Body of pancreas (tissue), 4 donors: ENCODE results near the gene RBBP8NL. TPM values are rescaled to one million over a fixed set of nuclear protein-coding genes. Genes with fewer than 3 reads are reported as not detected.

Experiments used
- ATAC-seq: fragments of 150-250 bp; one replicate; pipeline ENCODE4 v1.9.1; 2016
- DNase-seq, 4 donors: peaks; one replicate each; pipeline ENCODE4 v3.0.0-alpha.2; 2019
- H3K27ac ChIP-seq, 4 donors: fragments of 200-600 bp; sonication (generic); 1 replicate in 3 of 4; 2 replicates in 1 of 4; pipeline versions ENCODE4 v1.5.1 to v1.6.1; 2016 to 2019; ENCODE audit warnings: mild to moderate bottlenecking in 1 of 4, mixed read lengths in 1 of 4, moderate library complexity in 1 of 4
- H3K27me3 ChIP-seq, 2 donors: fragments of 200-600 bp; sonication (generic); one replicate each; pipeline ENCODE4 v1.6.0; 2016; ENCODE audit warnings: mild to moderate bottlenecking in 1 of 2
- H3K36me3 ChIP-seq, 2 donors: fragments of 200-600 bp; sonication (generic); replicated peaks in 1 of 2; 2 replicates each; pipeline ENCODE4 v1.5.1; 2016; ENCODE audit warnings: low read depth in 2 of 2; ENCODE audit not compliant: insufficient read depth in 1 of 2
- H3K4me1 ChIP-seq: fragments of 200-600 bp; sonication (generic); one replicate; pipeline ENCODE4 v1.6.0; 2016
- H3K4me3 ChIP-seq, 2 donors: fragments of 200-600 bp; sonication (generic); 1 replicate in 1 of 2; 2 replicates in 1 of 2; pipeline ENCODE4 v1.5.1; 2016 to 2019
- H3K9me3 ChIP-seq, 3 donors: fragments of 200-600 bp; sonication (generic); 1 replicate in 2 of 3; 2 replicates in 1 of 3; pipeline ENCODE4 v1.5.1; 2016
- CTCF ChIP-seq, 7 experiments: fragments of 450-650 bp in 4 of 7; fragments of 200-600 bp in 3 of 7; sonication (generic) in 3 of 7; IDR thresholded peaks; one replicate each; pipeline ENCODE4 v1.5.1; 2016 to 2019; ENCODE audit warnings: antibody characterized with exemption in 7 of 7
- POLR2A ChIP-seq, 3 donors: fragments of 450-650 bp; IDR thresholded peaks; one replicate each; pipeline ENCODE4 v1.6.1; 2016; ENCODE audit warnings: antibody characterized with exemption in 3 of 3, mild to moderate bottlenecking in 2 of 3
- WGBS, 2 donors: methylation state at CpG; one replicate each; pipeline ENCODE4 v1.1.5; 2017; 5-methylcytosine and 5-hydroxymethylcytosine counted together
- intact Hi-C: fragments of 100-400 bp; cut with DNase I; formaldehyde crosslinking; loops from one replicate; pipeline ENCODE4 v1.15.1; 2023
- total RNA-seq, 2 donors: library from RNA; depleted of rRNA; stranded (reverse); fragments of >200 nt; gene quantifications; one replicate each; pipeline ENCODE4 v1.1.0, GENCODE V29; 2016

RBBP8NL gene
- total RNA-seq, 2 donors from 2014 or later: 2.3 TPM

- Histone ChIP-seq H3K27ac (no peak overlapping the region), H3K4me3 (no peak overlapping the region), H3K9me3 (no peaks in the 10 kb centered on the region), H3K4me1 (no peaks in the 10 kb centered on the region), H3K36me3 (no peaks in the 10 kb centered on the region), H3K27me3 (no peaks in the 10 kb centered on the region)
- DNase-seq (no peak), ATAC-seq (no peak)
- intact Hi-C loops: no loop called here
- TF ChIP-seq POLR2A (IDR thresholded peaks at IDR 0.05) (no peak), CTCF (IDR thresholded peaks at IDR 0.05) (no peak)
- 44 to 54% methylated on average over 17 to 37 of the region's 41 CpGs for WGBS, 2 donors
Measured at GRCh38 chr20:62458275-62459251, 31.2 kb upstream of the RBBP8NL start.

- WGBS, 2 donors: 62 to 63% methylated on average over 10 to 18 of the region's 20 CpGs
- no peaks in the 10 kb centered on the region for H3K27me3 ChIP-seq
- no peak for DNase-seq
Measured at GRCh38 chr20:62457831-62458230, 30.5 kb upstream of the RBBP8NL start.

GRCh38 chr20:62457098-62457497 lies 29.8 kb upstream of the RBBP8NL start:
- WGBS, 2 donors: 71 to 75% methylated on average over 10 to 17 of the region's 17 CpGs
- H3K27me3 ChIP-seq: no peaks in the 10 kb centered on the region
- intact Hi-C loops: no loop called here
- ATAC-seq: no peak
- DNase-seq: no peak
- H3K9me3 ChIP-seq: no peaks in the 10 kb centered on the region
- no peak overlapping the region for H3K4me3 ChIP-seq
- H3K27ac ChIP-seq: no peak overlapping the region
- no peaks in the 10 kb centered on the region for H3K36me3 ChIP-seq
- no peaks in the 10 kb centered on the region for H3K4me1 ChIP-seq
- no peak for TF ChIP-seq CTCF (IDR thresholded peaks at IDR 0.05)
- TF ChIP-seq POLR2A (IDR thresholded peaks at IDR 0.05): no peak

More at GRCh38 chr20:62457831-62458230, 30.5 kb upstream of the RBBP8NL start:
- intact Hi-C loops: no loop called here
- Histone ChIP-seq H3K36me3 (no peaks in the 10 kb centered on the region), H3K9me3 (no peaks in the 10 kb centered on the region), H3K4me3 (no peak overlapping the region), H3K27ac (no peak overlapping the region), H3K4me1 (no peaks in the 10 kb centered on the region)
- TF ChIP-seq CTCF (IDR thresholded peaks at IDR 0.05) (no peak), POLR2A (IDR thresholded peaks at IDR 0.05) (no peak)
- no peak for ATAC-seq

- ATAC-seq (no peak), DNase-seq (no peak)
- Histone ChIP-seq H3K27me3 (no peaks in the 10 kb centered on the region), H3K36me3 (no peaks in the 10 kb centered on the region), H3K27ac (no peak overlapping the region), H3K4me1 (no peaks in the 10 kb centered on the region), H3K9me3 (no peaks in the 10 kb centered on the region), H3K4me3 (no peak overlapping the region)
- intact Hi-C loops: no loop called here
- 60 to 65% methylated on average over 6 to 15 of the region's 15 CpGs for WGBS, 2 donors
- TF ChIP-seq CTCF (IDR thresholded peaks at IDR 0.05) (no peak), POLR2A (IDR thresholded peaks at IDR 0.05) (no peak)
Measured at GRCh38 chr20:62455929-62456328, 28.6 kb upstream of the RBBP8NL start.
